Measurements from ENCODE around the gene MYH7B.

Gene MYH7B

GRCh38 chr20:34947336-34947735 is 8.3 kb upstream of the MYH7B start:
- H3K79me1 ChIP-seq (ENCODE audit: low read length) = no peaks in the 10 kb centered on the region
- no peak overlapping the region for H2BK5ac ChIP-seq (ENCODE audit: low read length)
- no peak overlapping the region for H3K4ac ChIP-seq (ENCODE audit: low read depth, low read length)
- no peak overlapping the region for H3K18ac ChIP-seq (ENCODE audit: low read length)
- H4K8ac ChIP-seq (ENCODE audit: low read depth, low read length) = no peak overlapping the region
- no peaks in the 10 kb centered on the region for H3K27me3 ChIP-seq (ENCODE audit: insufficient read depth, low read length, poor library complexity)
- no peak overlapping the region for H2BK120ac ChIP-seq (ENCODE audit: low read depth, low read length)
- no peak overlapping the region for H4K5ac ChIP-seq (ENCODE audit: low read length)
- H3K79me2 ChIP-seq (ENCODE audit: control insufficient read depth, insufficient read depth, low read length) = no peaks in the 10 kb centered on the region
- no peak overlapping the region for H3K23ac ChIP-seq (ENCODE audit: low read length)
- H3K27ac ChIP-seq (ENCODE audit: low read depth, low read length) = no peak overlapping the region
- H3K56ac ChIP-seq (ENCODE audit: low read length) = no peak overlapping the region
- no peaks in the 10 kb centered on the region for H3K4me1 ChIP-seq (ENCODE audit: control insufficient read depth, low read depth, low read length)
- H3K4me3 ChIP-seq (ENCODE audit: low read length) = no peak overlapping the region
- H3K4me2 ChIP-seq (ENCODE audit: low read length) = no peak overlapping the region
- no peak overlapping the region for H2AK5ac ChIP-seq (ENCODE audit: low read length)
- DNase-seq = no peak
- H2BK15ac ChIP-seq (replicated peaks; ENCODE audit: low read depth) = no peak overlapping the region
- no peak overlapping the region for H3K9ac ChIP-seq (ENCODE audit: low read length)
- H3K36me3 ChIP-seq (ENCODE audit: control insufficient read depth, insufficient read depth, low read length) = peaks cover 1% of the 10 kb centered on the region

GRCh38 chr20:34948030-34948429 is 7.6 kb upstream of the MYH7B start:
- no peak overlapping the region for H3K56ac ChIP-seq (ENCODE audit: low read length)
- DNase-seq = no peak
- H3K27me3 ChIP-seq (ENCODE audit: insufficient read depth, low read length, poor library complexity) = no peaks in the 10 kb centered on the region
- H4K8ac ChIP-seq (ENCODE audit: low read depth, low read length) = no peak overlapping the region
- no peak overlapping the region for H2BK15ac ChIP-seq (replicated peaks; ENCODE audit: low read depth)
- H3K79me1 ChIP-seq (ENCODE audit: low read length) = no peaks in the 10 kb centered on the region
- H4K5ac ChIP-seq (ENCODE audit: low read length) = no peak overlapping the region
- H3K36me3 ChIP-seq (ENCODE audit: control insufficient read depth, insufficient read depth, low read length) = peaks cover 1% of the 10 kb centered on the region
- H3K4me3 ChIP-seq (ENCODE audit: low read length) = no peak overlapping the region
- no peak overlapping the region for H2BK5ac ChIP-seq (ENCODE audit: low read length)
- H3K79me2 ChIP-seq (ENCODE audit: control insufficient read depth, insufficient read depth, low read length) = no peaks in the 10 kb centered on the region
- H2BK120ac ChIP-seq (ENCODE audit: low read depth, low read length) = no peak overlapping the region
- H3K27ac ChIP-seq (ENCODE audit: low read depth, low read length) = no peak overlapping the region
- H3K9ac ChIP-seq (ENCODE audit: low read length) = no peak overlapping the region
- no peak overlapping the region for H3K4me2 ChIP-seq (ENCODE audit: low read length)
- no peak overlapping the region for H2AK5ac ChIP-seq (ENCODE audit: low read length)
- H3K4me1 ChIP-seq (ENCODE audit: control insufficient read depth, low read depth, low read length) = no peaks in the 10 kb centered on the region
- H3K23ac ChIP-seq (ENCODE audit: low read length) = no peak overlapping the region
- no peak overlapping the region for H3K4ac ChIP-seq (ENCODE audit: low read depth, low read length)
- H3K18ac ChIP-seq (ENCODE audit: low read length) = no peak overlapping the region

GRCh38 chr20:34949120-34949519 is 6.5 kb upstream of the MYH7B start:
- no peaks in the 10 kb centered on the region for H3K79me2 ChIP-seq (ENCODE audit: control insufficient read depth, insufficient read depth, low read length)
- H2AK5ac ChIP-seq (ENCODE audit: low read length) = no peak overlapping the region
- no peak overlapping the region for H3K4ac ChIP-seq (ENCODE audit: low read depth, low read length)
- no peak for DNase-seq
- no peak overlapping the region for H3K4me3 ChIP-seq (ENCODE audit: low read length)
- no peaks in the 10 kb centered on the region for H3K4me1 ChIP-seq (ENCODE audit: control insufficient read depth, low read depth, low read length)
- no peak overlapping the region for H3K27ac ChIP-seq (ENCODE audit: low read depth, low read length)
- no CpG with 5 or more reads among the region's 6 CpGs for WGBS (ENCODE audit: extremely low coverage, insufficient coverage, low lambda C conversion rate)
- no peak overlapping the region for H2BK120ac ChIP-seq (ENCODE audit: low read depth, low read length)
- H3K23ac ChIP-seq (ENCODE audit: low read length) = no peak overlapping the region
- no peak overlapping the region for H3K4me2 ChIP-seq (ENCODE audit: low read length)
- no peak overlapping the region for H4K8ac ChIP-seq (ENCODE audit: low read depth, low read length)
- H3K36me3 ChIP-seq (ENCODE audit: control insufficient read depth, insufficient read depth, low read length) = no peaks in the 10 kb centered on the region
- no peak overlapping the region for H2BK15ac ChIP-seq (replicated peaks; ENCODE audit: low read depth)
- no peak overlapping the region for H4K5ac ChIP-seq (ENCODE audit: low read length)
- H3K18ac ChIP-seq (ENCODE audit: low read length) = no peak overlapping the region
- H3K27me3 ChIP-seq (ENCODE audit: insufficient read depth, low read length, poor library complexity) = no peaks in the 10 kb centered on the region
- H3K79me1 ChIP-seq (ENCODE audit: low read length) = no peaks in the 10 kb centered on the region
- H3K56ac ChIP-seq (ENCODE audit: low read length) = no peak overlapping the region
- no peak overlapping the region for H3K9ac ChIP-seq (ENCODE audit: low read length)
- H2BK5ac ChIP-seq (ENCODE audit: low read length) = no peak overlapping the region

DNA sequence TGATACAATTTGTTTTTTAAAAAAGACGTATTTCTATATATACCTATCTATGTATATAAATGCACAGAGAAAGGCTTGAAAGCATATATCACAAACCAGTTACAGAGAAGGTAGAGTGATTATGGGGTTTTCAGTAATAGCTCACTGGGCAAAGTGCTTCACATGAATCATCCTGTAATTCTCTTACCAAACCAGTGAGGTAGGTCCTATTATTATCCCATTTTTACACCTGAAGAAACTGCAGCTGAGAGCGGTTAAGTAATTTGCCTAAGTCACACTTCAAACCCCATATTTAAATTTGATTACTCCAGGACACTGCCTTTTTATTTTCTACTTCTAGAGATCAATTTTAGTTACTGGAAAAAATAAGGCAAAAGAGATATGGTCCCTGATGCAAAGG is 4.4 kb upstream of the MYH7B start:
- H3K79me2 ChIP-seq (ENCODE audit: control insufficient read depth, insufficient read depth, low read length) = no peaks in the 10 kb centered on the region
- H3K79me1 ChIP-seq (ENCODE audit: low read length) = no peaks in the 10 kb centered on the region
- no peak overlapping the region for H2AK5ac ChIP-seq (ENCODE audit: low read length)
- no peak overlapping the region for H3K4me2 ChIP-seq (ENCODE audit: low read length)
- no peak overlapping the region for H3K23ac ChIP-seq (ENCODE audit: low read length)
- no peak overlapping the region for H3K18ac ChIP-seq (ENCODE audit: low read length)
- no peak overlapping the region for H4K5ac ChIP-seq (ENCODE audit: low read length)
- no peak overlapping the region for H2BK15ac ChIP-seq (replicated peaks; ENCODE audit: low read depth)
- WGBS (ENCODE audit: extremely low coverage, insufficient coverage, low lambda C conversion rate) = no CpG with 5 or more reads among the region's 2 CpGs
- H3K56ac ChIP-seq (ENCODE audit: low read length) = no peak overlapping the region
- H4K8ac ChIP-seq (ENCODE audit: low read depth, low read length) = no peak overlapping the region
- no peak overlapping the region for H3K4me3 ChIP-seq (ENCODE audit: low read length)
- H2BK5ac ChIP-seq (ENCODE audit: low read length) = no peak overlapping the region
- no peak for DNase-seq
- H3K27ac ChIP-seq (ENCODE audit: low read depth, low read length) = no peak overlapping the region
- H3K4ac ChIP-seq (ENCODE audit: low read depth, low read length) = no peak overlapping the region
- H2BK120ac ChIP-seq (ENCODE audit: low read depth, low read length) = no peak overlapping the region
- peaks cover 2% of the 10 kb centered on the region for H3K4me1 ChIP-seq (ENCODE audit: control insufficient read depth, low read depth, low read length)
- no peaks in the 10 kb centered on the region for H3K36me3 ChIP-seq (ENCODE audit: control insufficient read depth, insufficient read depth, low read length)
- H3K9ac ChIP-seq (ENCODE audit: low read length) = no peak overlapping the region
- H3K27me3 ChIP-seq (ENCODE audit: insufficient read depth, low read length, poor library complexity) = no peaks in the 10 kb centered on the region

DNA sequence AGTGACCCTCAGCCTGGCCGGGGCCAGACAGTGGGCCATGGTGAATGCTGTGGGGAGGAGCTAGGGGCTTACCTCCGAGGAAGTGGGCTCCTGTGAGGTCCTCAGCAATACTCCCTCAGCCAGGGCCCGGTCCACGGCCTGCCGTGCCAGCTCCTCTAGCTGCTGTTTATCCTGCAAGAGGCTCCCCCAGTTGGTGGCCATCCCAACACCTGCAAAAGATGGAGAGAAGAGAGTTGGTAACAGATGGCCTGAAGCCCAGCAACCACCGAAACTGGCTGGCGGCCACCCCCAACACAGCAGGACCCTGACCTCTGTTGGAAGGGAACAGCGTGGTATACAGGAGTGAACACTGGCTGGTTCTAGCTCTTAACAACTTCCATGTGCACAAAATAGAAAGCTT is 4.0 kb upstream of the MYH7B start:
- DNase-seq = no peak
- H3K27me3 ChIP-seq (ENCODE audit: insufficient read depth, low read length, poor library complexity) = no peaks in the 10 kb centered on the region
- no CpG with 5 or more reads among the region's 8 CpGs for WGBS (ENCODE audit: extremely low coverage, insufficient coverage, low lambda C conversion rate)
- H2BK5ac ChIP-seq (ENCODE audit: low read length) = no peak overlapping the region
- no peak overlapping the region for H4K8ac ChIP-seq (ENCODE audit: low read depth, low read length)
- no peak overlapping the region for H2BK15ac ChIP-seq (replicated peaks; ENCODE audit: low read depth)
- no peak overlapping the region for H4K5ac ChIP-seq (ENCODE audit: low read length)
- H3K9ac ChIP-seq (ENCODE audit: low read length) = no peak overlapping the region
- H3K79me1 ChIP-seq (ENCODE audit: low read length) = no peaks in the 10 kb centered on the region
- peaks cover 2% of the 10 kb centered on the region for H3K4me1 ChIP-seq (ENCODE audit: control insufficient read depth, low read depth, low read length)
- no peak overlapping the region for H3K27ac ChIP-seq (ENCODE audit: low read depth, low read length)
- no peak overlapping the region for H3K4ac ChIP-seq (ENCODE audit: low read depth, low read length)
- no peak overlapping the region for H2BK120ac ChIP-seq (ENCODE audit: low read depth, low read length)
- H3K79me2 ChIP-seq (ENCODE audit: control insufficient read depth, insufficient read depth, low read length) = no peaks in the 10 kb centered on the region
- H3K4me2 ChIP-seq (ENCODE audit: low read length) = no peak overlapping the region
- H2AK5ac ChIP-seq (ENCODE audit: low read length) = no peak overlapping the region
- H3K4me3 ChIP-seq (ENCODE audit: low read length) = no peak overlapping the region
- H3K23ac ChIP-seq (ENCODE audit: low read length) = no peak overlapping the region
- H3K36me3 ChIP-seq (ENCODE audit: control insufficient read depth, insufficient read depth, low read length) = no peaks in the 10 kb centered on the region
- H3K56ac ChIP-seq (ENCODE audit: low read length) = no peak overlapping the region
- H3K18ac ChIP-seq (ENCODE audit: low read length) = no peak overlapping the region

DNA sequence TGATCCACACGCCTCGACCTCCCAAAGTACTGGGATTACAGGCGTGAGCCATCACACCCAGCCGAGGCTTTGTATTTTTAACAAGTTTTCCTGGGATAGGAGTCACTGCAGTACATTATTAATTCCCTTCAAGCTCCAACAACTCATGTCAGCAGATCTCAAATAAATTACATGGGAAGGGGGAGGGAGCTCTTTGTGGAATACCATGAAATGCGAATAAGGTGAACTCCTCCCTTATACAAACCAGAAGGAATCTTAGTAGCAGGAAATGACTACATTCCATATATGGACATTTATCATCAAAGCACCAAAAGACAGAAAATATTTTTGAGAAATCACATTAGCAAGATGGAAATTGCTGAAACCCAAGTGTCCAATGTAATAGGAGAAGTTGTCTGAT is 3.0 kb upstream of the MYH7B start:
- H3K4me1 ChIP-seq (ENCODE audit: control insufficient read depth, low read depth, low read length) = peaks cover 2% of the 10 kb centered on the region
- no CpG with 5 or more reads among the region's 5 CpGs for WGBS (ENCODE audit: extremely low coverage, insufficient coverage, low lambda C conversion rate)

More for the DNA sequence above, 3.0 kb upstream of the MYH7B start:
- no peak overlapping the region for H3K23ac ChIP-seq (ENCODE audit: low read length)
- H3K4me2 ChIP-seq (ENCODE audit: low read length) = no peak overlapping the region
- no peak overlapping the region for H3K18ac ChIP-seq (ENCODE audit: low read length)
- H3K27ac ChIP-seq (ENCODE audit: low read depth, low read length) = no peak overlapping the region
- H2AK5ac ChIP-seq (ENCODE audit: low read length) = no peak overlapping the region
- H3K4me3 ChIP-seq (ENCODE audit: low read length) = no peak overlapping the region
- DNase-seq = no peak
- no peaks in the 10 kb centered on the region for H3K79me2 ChIP-seq (ENCODE audit: control insufficient read depth, insufficient read depth, low read length)
- H3K36me3 ChIP-seq (ENCODE audit: control insufficient read depth, insufficient read depth, low read length) = no peaks in the 10 kb centered on the region
- H4K5ac ChIP-seq (ENCODE audit: low read length) = no peak overlapping the region
- no peaks in the 10 kb centered on the region for H3K79me1 ChIP-seq (ENCODE audit: low read length)
- H2BK15ac ChIP-seq (replicated peaks; ENCODE audit: low read depth) = no peak overlapping the region
- no peak overlapping the region for H2BK120ac ChIP-seq (ENCODE audit: low read depth, low read length)
- H4K8ac ChIP-seq (ENCODE audit: low read depth, low read length) = no peak overlapping the region
- H3K27me3 ChIP-seq (ENCODE audit: insufficient read depth, low read length, poor library complexity) = no peaks in the 10 kb centered on the region
- H2BK5ac ChIP-seq (ENCODE audit: low read length) = no peak overlapping the region
- no peak overlapping the region for H3K9ac ChIP-seq (ENCODE audit: low read length)
- no peak overlapping the region for H3K4ac ChIP-seq (ENCODE audit: low read depth, low read length)
- no peak overlapping the region for H3K56ac ChIP-seq (ENCODE audit: low read length)
